Peyer's patch (tissue), 4 donors: ENCODE results near the gene FUNDC1. TPM values are rescaled to one million over a fixed set of nuclear protein-coding genes. Genes with fewer than 3 reads are reported as not detected.

Experiments used
- DNase-seq, 3 donors: peaks; one replicate each; pipeline ENCODE4 v3.0.0-alpha.2; 2017 to 2019
- H3K27ac ChIP-seq, 4 donors: fragments of 200-600 bp; sonication (generic); one replicate each; pipeline ENCODE4 v1.5.1; 2016 to 2019
- H3K27me3 ChIP-seq, 2 donors: fragments of 200-600 bp; sonication (generic); one replicate each; pipeline ENCODE4 v1.5.1; 2019
- H3K36me3 ChIP-seq, 3 donors: fragments of 200-600 bp; sonication (generic); one replicate each; pipeline ENCODE4 v1.5.1; 2016 to 2019
- H3K4me1 ChIP-seq, 4 donors: fragments of 200-600 bp; sonication (generic); one replicate each; pipeline ENCODE4 v1.5.1; 2016 to 2019
- H3K4me3 ChIP-seq, 4 donors: fragments of 200-600 bp; sonication (generic); 1 replicate in 3 of 4; 2 replicates in 1 of 4; pipeline ENCODE4 v1.5.1; 2016 to 2019; ENCODE audit warnings: mild to moderate bottlenecking in 1 of 4
- H3K9me3 ChIP-seq, 4 donors: fragments of 200-600 bp; sonication (generic); one replicate each; pipeline ENCODE4 v1.5.1; 2016 to 2019; ENCODE audit warnings: mild to moderate bottlenecking in 1 of 4
- CTCF ChIP-seq, 6 experiments: fragments of 450-650 bp in 4 of 6; fragments of 200-600 bp in 2 of 6; sonication (generic) in 1 of 6; IDR thresholded peaks; one replicate each; pipeline ENCODE4 v1.5.1; 2017 to 2019; ENCODE audit warnings: antibody characterized with exemption in 6 of 6, mild to moderate bottlenecking in 3 of 6, moderate library complexity in 1 of 6
- POLR2A ChIP-seq, 2 donors: fragments of 450-650 bp; IDR thresholded peaks; one replicate each; pipeline ENCODE4 v1.5.1; 2017; ENCODE audit warnings: antibody characterized with exemption in 2 of 2, mild to moderate bottlenecking in 2 of 2, moderate library complexity in 2 of 2
- total RNA-seq, 4 donors: library from RNA; depleted of rRNA; stranded (reverse); fragments of >200 nt; gene quantifications; one replicate each; pipeline ENCODE4 v1.1.0, GENCODE V29; 2016

FUNDC1 gene
- 1 to 10 TPM in 3 of 4 donors, not detected in 1; 3.4 to 6.1 (median 3.9) TPM for total RNA-seq

- TF ChIP-seq POLR2A (IDR thresholded peaks at IDR 0.05) (peak in 1 of 2 donors; percentile 66), CTCF (IDR thresholded peaks at IDR 0.05) (peak in 4 of 6 experiments; percentile 21 to 34 (median 28))
- peak within 1 kb of the TSS; percentile 68 to 74 (median 71) for H3K27ac ChIP-seq
- peak; percentile 91 to 96 (median 91) for DNase-seq
- H3K9me3 ChIP-seq = no peaks in the 10 kb centered on the region
- H3K4me3 ChIP-seq = peak within 1 kb of the TSS; percentile 58 to 74 (median 67)
- no peaks in the 10 kb centered on the region for H3K4me1 ChIP-seq
- no peaks in the 10 kb centered on the region for H3K27me3 ChIP-seq
- H3K36me3 ChIP-seq = no peaks in the 10 kb centered on the region
Measured at GRCh38 chrX:44542567-44543325, at the start of gene FUNDC1. TSS of gene FUNDC1 (minus strand) at chrX:44542859. CDS start at chrX:44542832, 27 bp downstream.

GRCh38 chrX:44585866-44586265, 43.2 kb upstream of the FUNDC1 start:
- no peak for TF ChIP-seq CTCF (IDR thresholded peaks at IDR 0.05)
- no peak for TF ChIP-seq POLR2A (IDR thresholded peaks at IDR 0.05)
- H3K4me3 ChIP-seq = no peak overlapping the region
- H3K27ac ChIP-seq = no peak overlapping the region
- no peaks in the 10 kb centered on the region for H3K27me3 ChIP-seq
- H3K4me1 ChIP-seq = no peaks in the 10 kb centered on the region
- H3K9me3 ChIP-seq = no peaks in the 10 kb centered on the region
- no peak for DNase-seq
- no peaks in the 10 kb centered on the region for H3K36me3 ChIP-seq

- Histone ChIP-seq H3K27ac (no peak overlapping the region), H3K4me1 (no peaks in the 10 kb centered on the region), H3K9me3 (no peaks in the 10 kb centered on the region), H3K36me3 (no peaks in the 10 kb centered on the region), H3K27me3 (no peaks in the 10 kb centered on the region), H3K4me3 (no peak overlapping the region)
- DNase-seq = no peak
- TF ChIP-seq POLR2A (IDR thresholded peaks at IDR 0.05) (no peak), CTCF (IDR thresholded peaks at IDR 0.05) (no peak)
Measured at GRCh38 chrX:44580466-44580865, 37.8 kb upstream of the FUNDC1 start.

GRCh38 chrX:44572340-44572938, 29.8 kb upstream of the FUNDC1 start:
- no peak overlapping the region for H3K27ac ChIP-seq
- no peak for DNase-seq
- no peak for TF ChIP-seq POLR2A (IDR thresholded peaks at IDR 0.05)
- no peak for TF ChIP-seq CTCF (IDR thresholded peaks at IDR 0.05)
- H3K4me3 ChIP-seq = no peak overlapping the region
- no peaks in the 10 kb centered on the region for H3K4me1 ChIP-seq
- H3K27me3 ChIP-seq = no peaks in the 10 kb centered on the region
- H3K9me3 ChIP-seq = no peaks in the 10 kb centered on the region
- no peaks in the 10 kb centered on the region for H3K36me3 ChIP-seq

GRCh38 chrX:44570522-44570921, 27.9 kb upstream of the FUNDC1 start:
- H3K27me3 ChIP-seq = no peaks in the 10 kb centered on the region
- DNase-seq = no peak

More at GRCh38 chrX:44570522-44570921, 27.9 kb upstream of the FUNDC1 start:
- Histone ChIP-seq H3K4me3 (no peak overlapping the region), H3K36me3 (no peaks in the 10 kb centered on the region), H3K9me3 (no peaks in the 10 kb centered on the region), H3K27ac (no peak overlapping the region), H3K4me1 (no peaks in the 10 kb centered on the region)
- TF ChIP-seq POLR2A (IDR thresholded peaks at IDR 0.05) (no peak), CTCF (IDR thresholded peaks at IDR 0.05) (no peak)
